NCI-H2107 treated with DMSO at 0.1 percent for 48 hours (cell line): ENCODE data around the gene PIP5KL1.
"Not testable (repeated sequence)": the region's sequence is repeated elsewhere in the genome, so short reads cannot be mapped to it uniquely, and the experiment has no call there.

Experiments used
- DNase-seq: peaks from one replicate; lab custom pipeline; 2025; ENCODE audit not compliant: unreplicated experiment; lab: John Stamatoyannopoulos, UW

Gene PIP5KL1

GRCh38 chr9:127896395-127897192 is 34.0 kb downstream of the PIP5KL1 start:
- DNase-seq = no peak

GRCh38 chr9:127895811-127896210 is 34.8 kb downstream of the PIP5KL1 start:
- no peak for DNase-seq

GRCh38 chr9:127893392-127893791 is 37.2 kb downstream of the PIP5KL1 start:
- DNase-seq = no peak

GRCh38 chr9:127892831-127893230 is 37.7 kb downstream of the PIP5KL1 start:
- no peak for DNase-seq

GRCh38 chr9:127890053-127890452 is 40.5 kb downstream of the PIP5KL1 start:
- DNase-seq = no peak

GRCh38 chr9:127887792-127888191 is 42.8 kb downstream of the PIP5KL1 start:
- no peak for DNase-seq

GRCh38 chr9:127886401-127886972 is 44.1 kb downstream of the PIP5KL1 start:
- DNase-seq = no peak

- no peak for DNase-seq
Measured at GRCh38 chr9:127885508-127886281, 44.9 kb downstream of the PIP5KL1 start.

- DNase-seq = no peak
Measured at GRCh38 chr9:127884976-127885490, 45.5 kb downstream of the PIP5KL1 start.

- peak; percentile 75 for DNase-seq
Measured at GRCh38 chr9:127884427-127884911, 46.1 kb downstream of the PIP5KL1 start.

GRCh38 chr9:127883959-127884358 is 46.6 kb downstream of the PIP5KL1 start:
- DNase-seq = no peak

- DNase-seq = not testable (repeated sequence)
Measured at GRCh38 chr9:127881715-127882114, 48.9 kb downstream of the PIP5KL1 start.

GRCh38 chr9:127880143-127880542 is 50.4 kb downstream of the PIP5KL1 start:
- no peak for DNase-seq

GRCh38 chr9:127878652-127879390 is 51.8 kb downstream of the PIP5KL1 start:
- DNase-seq = no peak

- DNase-seq = no peak
Measured at GRCh38 chr9:127878001-127878651, 52.5 kb downstream of the PIP5KL1 start.

- DNase-seq = peak; percentile 18
Measured at GRCh38 chr9:127877566-127877998, 53.0 kb downstream of the PIP5KL1 start, which contains the start of gene AK1. TSS of gene AK1 (minus strand) at chr9:127877675. CDS start at chr9:127874617, 3,058 bp downstream.

GRCh38 chr9:127876764-127877562 is 53.6 kb downstream of the PIP5KL1 start:
- no peak for DNase-seq

GRCh38 chr9:127876026-127876763 is 54.4 kb downstream of the PIP5KL1 start:
- DNase-seq = no peak
